Airway epithelial cell (primary cell): ENCODE results near the gene ZNF416. TPM values are rescaled to one million over a fixed set of nuclear protein-coding genes. Genes with fewer than 3 reads are reported as not detected.

ENCODE experiments used
- total RNA-seq: library from RNA; depleted of rRNA; stranded (reverse); fragments of >200 nt; gene quantifications from 2 replicates; pipeline ENCODE4 v1.2.3, GENCODE V29; 2015

ZNF416 gene
- 4.8 and 5.1 TPM in 2 replicates for total RNA-seq

GRCh38 chr19:57578487-57579205, at the start of gene ZNF416:
Gene ZNF416, minus strand, starts transcription at chr19:57578911. Its CDS starts 207 bp downstream, at chr19:57578704.

GRCh38 chr19:57613941-57614743, 35.4 kb upstream of the ZNF416 start, which contains the start of gene ZNF134:
Gene ZNF134, plus strand, starts transcription at chr19:57614242. Its CDS starts 5,227 bp downstream, at chr19:57619469.

GRCh38 chr19:57599761-57600383, 21.2 kb upstream of the ZNF416 start, which contains the start of gene ZNF530:
Gene ZNF530, plus strand, starts transcription at chr19:57599885. Its CDS starts 4,461 bp downstream, at chr19:57604346.

GRCh38 chr19:57583521-57584416, 5.1 kb upstream of the ZNF416 start, which contains the start of gene ZIK1:
Gene ZIK1, plus strand, starts transcription at chr19:57584145. Its CDS starts 212 bp downstream, at chr19:57584357.

GRCh38 chr19:57559404-57560025, 19.2 kb downstream of the ZNF416 start, which contains the start of gene ZNF550:
Gene ZNF550, minus strand, starts transcription at chr19:57559863. Its CDS starts 181 bp downstream, at chr19:57559682.

GRCh38 chr19:57527136-57527881, 51.4 kb downstream of the ZNF416 start, which contains the start of gene ZNF549:
Gene ZNF549, plus strand, starts transcription at chr19:57527356. Its CDS starts 218 bp downstream, at chr19:57527574.

Other genes starting within 250 kb of the ZNF416 start
- 3.7 and 5.2 TPM in 2 replicates for gene ZNF304, start 227.6 kb downstream of the ZNF416 start, total RNA-seq
- gene TRAPPC2B, start 215.4 kb downstream of the ZNF416 start, total RNA-seq: 26.1 and 29.0 TPM in 2 replicates
- gene ZNF547, start 215.4 kb downstream of the ZNF416 start, total RNA-seq: 0.56 and 2.6 TPM in 2 replicates
- 7.9 and 12.2 TPM in 2 replicates for gene ZNF548, start 189.1 kb downstream of the ZNF416 start, total RNA-seq
- gene ZNF17, start 167.8 kb downstream of the ZNF416 start, total RNA-seq: 2.6 and 2.8 TPM in 2 replicates
- 10.6 and 17.5 TPM in 2 replicates for gene ZNF749, start 143.6 kb downstream of the ZNF416 start, total RNA-seq
- gene VN1R1, start 121.8 kb downstream of the ZNF416 start, total RNA-seq: 0.28 and 0.33 TPM in 2 replicates
- 6.4 and 11.4 TPM in 2 replicates for gene ZNF772, start 101.3 kb downstream of the ZNF416 start, total RNA-seq
- gene ZNF419, start 91.2 kb downstream of the ZNF416 start, total RNA-seq: 5.9 and 7.2 TPM in 2 replicates
- 6.2 and 6.9 TPM in 2 replicates for gene ZNF773, start 79.0 kb downstream of the ZNF416 start, total RNA-seq
- 2.9 and 3.9 TPM in 2 replicates for gene ZNF549, start 51.6 kb downstream of the ZNF416 start, total RNA-seq
- 4.7 TPM in 2 replicates for gene ZNF550, start 19.0 kb downstream of the ZNF416 start, total RNA-seq
- gene ZIK1, start 5.2 kb upstream of the ZNF416 start, total RNA-seq: 3.3 and 3.9 TPM in 2 replicates
- gene ZNF530, start 21.0 kb upstream of the ZNF416 start, total RNA-seq: 3.9 and 4.8 TPM in 2 replicates
- gene ZNF134, start 35.3 kb upstream of the ZNF416 start, total RNA-seq: 14.6 and 32.0 TPM in 2 replicates
- 8.5 and 9.7 TPM in 2 replicates for gene ZNF211, start 54.3 kb upstream of the ZNF416 start, total RNA-seq
- not detected in 2 replicates for gene ZSCAN4, start 90.0 kb upstream of the ZNF416 start, total RNA-seq
- 3.3 and 7.1 TPM in 2 replicates for gene ZNF551, start 103.1 kb upstream of the ZNF416 start, total RNA-seq
- gene ZNF154, start 130.3 kb upstream of the ZNF416 start, total RNA-seq: 0.28 and 0.85 TPM in 2 replicates
- 1.8 and 2.8 TPM in 2 replicates for gene ZNF671, start 148.7 kb upstream of the ZNF416 start, total RNA-seq
- gene ZNF776, start 167.9 kb upstream of the ZNF416 start, total RNA-seq: 3.1 and 5.6 TPM in 2 replicates
- 9.7 and 17.6 TPM in 2 replicates for gene ZNF586, start 190.8 kb upstream of the ZNF416 start, total RNA-seq
- 5.3 and 8.7 TPM in 2 replicates for gene ZNF552, start 236.0 kb upstream of the ZNF416 start, total RNA-seq